ENCODE data around the gene DYNC1I1. TPM values are rescaled to one million over a fixed set of nuclear protein-coding genes. Genes with fewer than 3 reads are reported as not detected.

DYNC1I1 gene
- total RNA-seq (1 to 10 TPM in 4 of 7 donors, under 1 TPM in 3; 0.81 to 7.5 (median 1.5) TPM), polyA plus RNA-seq (under 1 TPM; 0.21 to 0.65 (median 0.29) TPM)
- long read RNA-seq, donor 1 = 0 reads
- long read RNA-seq, donor 2 = 0 reads

GRCh38 chr7:95772298-95772770 is at the start of gene DYNC1I1:
DYNC1I1 (plus strand) TSS chr7:95772554; CDS start chr7:95804730, 32,176 bp downstream.
- Histone ChIP-seq H3K9me3 (no peaks in the 10 kb centered on the region), H3K27ac (peak within 1 kb of the TSS in 4 of 8 donors; percentile 10 to 52 (median 33)), H3K27me3 (replicated peaks in 1 of 7) (peaks cover 0 to 31% (median 9%) of the 10 kb centered on the region in 7 donors), H3K4me3 (peak within 1 kb of the TSS; percentile 22 to 78 (median 54)), H3K4me1 (peaks cover 0 to 14% (median 8%) of the 10 kb centered on the region in 6 donors), H3K36me3 (no peaks in the 10 kb centered on the region)
- 0 to 1% (median 1%) methylated on average over 3 to 49 of the region's 49 CpGs for WGBS, 5 donors
- peak; percentile 28 to 71 (median 67) for TF ChIP-seq POLR2AphosphoS5 (IDR thresholded peaks at IDR 0.05)
- no peak for TF ChIP-seq CTCF (IDR thresholded peaks at IDR 0.05 in 8 of 11, conservative IDR thresholded peaks at IDR 0.05 in 3 of 11)
- intact Hi-C loops (cut with DNase I; ENCODE audit: low total_unique reads) = no loop called here
- peak; percentile 85 for DNase-seq

- DNase-seq = no peak
- WGBS, 5 donors = 16 to 27% (median 23%) methylated on average over 2 of the region's 2 CpGs
These were observed 48.7 kb upstream of the DYNC1I1 start for GRCh38 chr7:95723583-95724180.

GRCh38 chr7:95725205-95725604 is 47.1 kb upstream of the DYNC1I1 start:
- intact Hi-C loops (cut with DNase I; ENCODE audit: low total_unique reads) = loop anchor here (10.0 kb wide), 1 partner anchor 140 kb away; no protein-coding TSS in a partner anchor
- H3K9me3 ChIP-seq = no peaks in the 10 kb centered on the region
- peaks cover 0 to 5% (median 0%) of the 10 kb centered on the region in 7 donors for H3K27me3 ChIP-seq (replicated peaks in 1 of 7)
- no peak overlapping the region for H3K4me3 ChIP-seq
- TF ChIP-seq POLR2AphosphoS5 (IDR thresholded peaks at IDR 0.05) (no peak), CTCF (IDR thresholded peaks at IDR 0.05 in 8 of 11, conservative IDR thresholded peaks at IDR 0.05 in 3 of 11) (no peak), POLR2A (IDR thresholded peaks at IDR 0.05) (no peak)
- H3K36me3 ChIP-seq = no peaks in the 10 kb centered on the region
- H3K27ac ChIP-seq = no peak overlapping the region
- DNase-seq = no peak
- H3K4me1 ChIP-seq = no peaks in the 10 kb centered on the region
- WGBS, 5 donors = 85 to 95% (median 92%) methylated on average over 1 of the region's 1 CpG

More at GRCh38 chr7:95723583-95724180, 48.7 kb upstream of the DYNC1I1 start:
- H3K36me3 ChIP-seq = no peaks in the 10 kb centered on the region
- no peak overlapping the region for H3K27ac ChIP-seq
- intact Hi-C loops (cut with DNase I; ENCODE audit: low total_unique reads) = loop anchor here (10.0 kb wide), 1 partner anchor 141 kb away; no protein-coding TSS in a partner anchor
- peaks cover 0 to 5% (median 0%) of the 10 kb centered on the region in 7 donors for H3K27me3 ChIP-seq (replicated peaks in 1 of 7)
- H3K4me1 ChIP-seq = no peaks in the 10 kb centered on the region
- TF ChIP-seq CTCF (IDR thresholded peaks at IDR 0.05 in 8 of 11, conservative IDR thresholded peaks at IDR 0.05 in 3 of 11) = peak in 2 of 11 experiments; percentile 13 to 36
- no peak for TF ChIP-seq POLR2AphosphoS5 (IDR thresholded peaks at IDR 0.05)
- H3K9me3 ChIP-seq = no peaks in the 10 kb centered on the region
- no peak overlapping the region for H3K4me3 ChIP-seq

GRCh38 chr7:95730493-95731280 is 41.7 kb upstream of the DYNC1I1 start:
- intact Hi-C loops (cut with DNase I; ENCODE audit: low total_unique reads) = no loop called here

More at GRCh38 chr7:95730493-95731280, 41.7 kb upstream of the DYNC1I1 start:
- H3K27ac ChIP-seq = no peak overlapping the region
- 75 to 83% (median 77%) methylated on average over 4 of the region's 4 CpGs for WGBS, 5 donors
- no peak for TF ChIP-seq CTCF (IDR thresholded peaks at IDR 0.05 in 8 of 11, conservative IDR thresholded peaks at IDR 0.05 in 3 of 11)
- no peak for TF ChIP-seq POLR2AphosphoS5 (IDR thresholded peaks at IDR 0.05)
- no peak for TF ChIP-seq POLR2A (IDR thresholded peaks at IDR 0.05)
- no peaks in the 10 kb centered on the region for H3K36me3 ChIP-seq
- H3K9me3 ChIP-seq = no peaks in the 10 kb centered on the region
- H3K4me1 ChIP-seq = no peaks in the 10 kb centered on the region
- DNase-seq = no peak
- no peaks in the 10 kb centered on the region for H3K27me3 ChIP-seq (replicated peaks in 1 of 7)
- no peak overlapping the region for H3K4me3 ChIP-seq
